Immature natural killer cell (primary cell): ENCODE results near the gene LRCH1. TPM values are rescaled to one million over a fixed set of nuclear protein-coding genes. Genes with fewer than 3 reads are reported as not detected.

Experiments
- DNase-seq, 3 donors: peaks; one replicate each; pipeline ENCODE4 v3.0.0; 2022; ENCODE audit warnings: mixed read lengths in 1 of 3
- H3K27ac Mint-ChIP-seq, 6 donors: one replicate each; pipeline ENCODE4 v1.8.0; 2020; ENCODE audit warnings: mixed read lengths in 6 of 6, mild to moderate bottlenecking in 5 of 6, inconsistent platforms in 4 of 6, moderate library complexity in 3 of 6
- H3K27me3 Mint-ChIP-seq, 3 donors: one replicate each; pipeline ENCODE4 v1.8.0; 2020 to 2021; ENCODE audit warnings: low read depth in 3 of 3, mild to moderate bottlenecking in 3 of 3, mixed read lengths in 3 of 3, moderate library complexity in 3 of 3, inconsistent platforms in 1 of 3
- H3K36me3 Mint-ChIP-seq, 3 donors: one replicate each; pipeline ENCODE4 v1.8.0; 2020; ENCODE audit warnings: mixed read lengths in 3 of 3, inconsistent platforms in 2 of 3, mild to moderate bottlenecking in 2 of 3
- H3K4me1 Mint-ChIP-seq, 2 donors: one replicate each; pipeline ENCODE4 v1.8.0; 2020; ENCODE audit warnings: inconsistent platforms in 2 of 2, mild to moderate bottlenecking in 2 of 2, mixed read lengths in 2 of 2, moderate library complexity in 1 of 2
- H3K4me3 Mint-ChIP-seq, 5 donors: one replicate each; pipeline ENCODE4 v1.8.0; 2020; ENCODE audit warnings: mild to moderate bottlenecking in 5 of 5, mixed read lengths in 5 of 5, inconsistent platforms in 3 of 5, moderate library complexity in 3 of 5
- H3K9me3 Mint-ChIP-seq, 6 donors: one replicate each; pipeline ENCODE4 v1.8.0; 2020; ENCODE audit warnings: mild to moderate bottlenecking in 6 of 6, mixed read lengths in 6 of 6, inconsistent platforms in 4 of 6, moderate library complexity in 3 of 6
- polyA plus RNA-seq, 3 donors: library from polyadenylated mRNA; unstranded; fragments of 300-500 nt; fragmentation: Illumina TruSeq; gene quantifications; one replicate each; pipeline ENCODE4 v1.2.3, GENCODE V29; 2021

The LRCH1 gene
- polyA plus RNA-seq, 3 donors from 2014 or later: 3.0 to 6.6 (median 5.5) TPM

GRCh38 chr13:46639033-46639981 is 86.3 kb downstream of the LRCH1 start:
- Mint-ChIP-seq H3K4me3 (no peak overlapping the region), H3K4me1 (peaks cover 45 to 84% of the 10 kb centered on the region in 2 donors), H3K27me3 (peaks cover 0 to 2% (median 2%) of the 10 kb centered on the region in 3 donors), H3K27ac (peak overlapping the region in 1 of 6 donors; percentile 5), H3K36me3 (peaks cover 0 to 14% (median 3%) of the 10 kb centered on the region in 3 donors), H3K9me3 (peaks cover 0 to 1% (median 0%) of the 10 kb centered on the region in 6 donors)
- DNase-seq: no peak

DNA sequence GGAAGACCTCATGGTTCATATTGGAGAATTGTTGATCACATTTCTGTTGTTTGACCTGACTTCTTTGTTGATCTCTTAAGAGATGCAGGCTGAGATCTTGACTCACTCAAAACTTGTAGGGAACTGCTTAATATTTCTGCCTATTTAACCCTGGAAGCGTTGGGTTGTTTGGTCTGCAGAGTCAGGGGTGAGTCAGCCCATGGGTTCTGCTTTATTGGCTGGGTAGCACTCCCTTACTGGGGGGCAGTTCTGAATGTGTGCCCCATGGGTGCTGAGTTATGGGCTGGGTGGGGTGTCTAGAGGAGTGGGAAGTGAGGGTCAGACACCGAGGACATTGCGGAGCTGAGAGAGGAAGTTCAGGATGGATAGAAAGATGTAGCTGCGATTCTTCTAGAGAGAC is 87.9 kb downstream of the LRCH1 start:
- Mint-ChIP-seq H3K4me1 (peaks cover 39 to 83% of the 10 kb centered on the region in 2 donors), H3K36me3 (peaks cover 0 to 9% (median 0%) of the 10 kb centered on the region in 3 donors), H3K27ac (peak overlapping the region in 2 of 6 donors; percentile 7 to 53), H3K9me3 (peaks cover 0 to 1% (median 0%) of the 10 kb centered on the region in 6 donors), H3K4me3 (peak overlapping the region in 3 of 5 donors; percentile 4 to 11 (median 4)), H3K27me3 (peaks cover 0 to 2% (median 2%) of the 10 kb centered on the region in 3 donors)
- DNase-seq: no peak

GRCh38 chr13:46641274-46642081 is 88.5 kb downstream of the LRCH1 start:
- peaks cover 38 to 80% of the 10 kb centered on the region in 2 donors for H3K4me1 Mint-ChIP-seq
- H3K36me3 Mint-ChIP-seq: peaks cover 0 to 7% (median 0%) of the 10 kb centered on the region in 3 donors
- peak overlapping the region in 3 of 6 donors; percentile 12 to 53 (median 32) for H3K27ac Mint-ChIP-seq
- no peak for DNase-seq
- H3K27me3 Mint-ChIP-seq: peaks cover 0 to 2% (median 2%) of the 10 kb centered on the region in 3 donors
- H3K9me3 Mint-ChIP-seq: peaks cover 0 to under 1% (median 0%) of the 10 kb centered on the region in 6 donors
- H3K4me3 Mint-ChIP-seq: peak overlapping the region; percentile 38 to 79 (median 67)

DNA sequence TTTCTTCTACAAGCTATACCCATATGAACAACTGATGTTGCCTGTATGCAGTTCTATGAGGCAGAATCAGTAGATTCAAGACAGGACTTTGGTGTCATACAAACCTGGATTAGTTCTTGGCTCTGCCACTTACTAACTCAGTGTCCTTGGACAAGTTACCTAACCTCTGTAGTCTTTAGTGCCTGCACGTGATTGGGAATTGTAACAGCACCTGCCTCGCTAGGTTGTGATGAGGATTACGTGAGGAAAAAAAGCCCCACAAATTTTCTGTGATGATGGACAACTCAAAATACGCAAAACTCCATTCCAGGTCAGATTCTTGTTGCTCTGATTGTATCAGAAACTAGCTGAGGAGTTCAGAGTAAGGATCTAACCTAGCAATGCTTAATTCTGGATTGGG is 89.3 kb downstream of the LRCH1 start:
- H3K27ac Mint-ChIP-seq: no peak overlapping the region
- no peaks in the 10 kb centered on the region for H3K36me3 Mint-ChIP-seq
- H3K4me1 Mint-ChIP-seq: peaks cover 30 to 75% of the 10 kb centered on the region in 2 donors
- H3K9me3 Mint-ChIP-seq: no peaks in the 10 kb centered on the region
- peaks cover 0 to 2% (median 0%) of the 10 kb centered on the region in 3 donors for H3K27me3 Mint-ChIP-seq
- H3K4me3 Mint-ChIP-seq: no peak overlapping the region
- no peak for DNase-seq

DNA sequence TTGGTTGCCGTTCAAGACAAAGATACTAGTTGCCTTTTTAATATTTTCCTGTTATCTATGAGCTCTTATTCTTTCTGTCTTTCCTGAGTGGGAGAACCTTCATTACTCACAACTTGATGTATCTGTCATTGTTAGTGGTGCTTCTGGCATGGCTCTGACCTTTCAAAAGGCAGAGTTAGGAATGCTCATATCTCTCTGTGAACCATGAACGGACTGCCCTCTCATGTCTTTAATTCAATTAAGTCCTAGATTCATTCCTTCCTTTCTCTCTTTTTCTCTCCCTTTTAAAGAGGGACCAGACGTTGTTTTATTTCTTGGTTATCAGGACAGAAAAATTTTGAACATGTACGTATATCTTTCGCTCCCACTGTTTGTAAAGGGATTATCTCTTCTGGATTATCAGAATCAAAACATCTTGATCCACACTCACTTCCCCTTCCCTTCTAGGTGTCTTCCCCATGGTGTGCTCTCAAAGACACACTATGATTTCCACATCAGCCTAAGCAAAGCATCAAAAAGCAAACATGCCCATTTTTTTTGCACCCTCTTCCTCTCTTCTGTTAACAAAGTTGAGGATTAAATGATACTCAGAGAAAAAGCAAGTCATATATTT is 90.3 kb downstream of the LRCH1 start:
- Mint-ChIP-seq H3K27me3 (peaks cover 0 to 2% (median 0%) of the 10 kb centered on the region in 3 donors), H3K27ac (no peak overlapping the region)

GRCh38 chr13:46644816-46645215 is 91.8 kb downstream of the LRCH1 start:
- H3K4me1 Mint-ChIP-seq: peaks cover 28 to 75% of the 10 kb centered on the region in 2 donors
- H3K36me3 Mint-ChIP-seq: no peaks in the 10 kb centered on the region
- H3K9me3 Mint-ChIP-seq: no peaks in the 10 kb centered on the region
- H3K4me3 Mint-ChIP-seq: no peak overlapping the region
- no peak overlapping the region for H3K27ac Mint-ChIP-seq
- DNase-seq: no peak
- peaks cover 0 to 2% (median 0%) of the 10 kb centered on the region in 3 donors for H3K27me3 Mint-ChIP-seq

More for the DNA sequence above, 90.3 kb downstream of the LRCH1 start:
- no peak for DNase-seq
- Mint-ChIP-seq H3K4me1 (peaks cover 32 to 80% of the 10 kb centered on the region in 2 donors), H3K9me3 (no peaks in the 10 kb centered on the region), H3K36me3 (no peaks in the 10 kb centered on the region), H3K4me3 (no peak overlapping the region)

DNA sequence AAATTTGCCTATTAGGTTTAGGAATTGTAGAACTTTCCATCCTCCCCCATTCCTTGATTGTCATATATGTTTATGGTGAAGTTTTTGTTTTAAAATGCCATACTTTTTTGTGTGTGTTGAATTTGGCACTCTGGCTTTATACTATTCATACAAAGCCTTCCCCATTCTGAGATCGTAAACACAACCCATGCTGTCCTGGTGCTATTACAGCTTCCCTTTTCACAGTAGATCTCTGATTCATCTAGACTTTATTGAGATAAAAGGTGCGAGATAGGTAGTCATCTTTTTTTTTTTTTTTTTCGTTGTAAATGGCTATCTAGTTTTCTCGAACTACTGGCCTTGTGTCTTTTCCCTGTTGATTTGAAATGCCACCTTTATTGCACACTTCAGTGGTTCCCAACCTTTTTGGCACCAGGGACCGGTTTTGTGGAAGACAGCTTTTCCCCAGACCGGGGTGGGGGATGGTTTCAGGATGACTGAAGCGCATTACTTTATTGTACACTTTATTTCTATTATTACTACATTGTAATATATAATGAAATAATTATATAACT is 94.6 kb downstream of the LRCH1 start:
- H3K36me3 Mint-ChIP-seq: peaks cover 0 to 4% (median 0%) of the 10 kb centered on the region in 3 donors

DNA sequence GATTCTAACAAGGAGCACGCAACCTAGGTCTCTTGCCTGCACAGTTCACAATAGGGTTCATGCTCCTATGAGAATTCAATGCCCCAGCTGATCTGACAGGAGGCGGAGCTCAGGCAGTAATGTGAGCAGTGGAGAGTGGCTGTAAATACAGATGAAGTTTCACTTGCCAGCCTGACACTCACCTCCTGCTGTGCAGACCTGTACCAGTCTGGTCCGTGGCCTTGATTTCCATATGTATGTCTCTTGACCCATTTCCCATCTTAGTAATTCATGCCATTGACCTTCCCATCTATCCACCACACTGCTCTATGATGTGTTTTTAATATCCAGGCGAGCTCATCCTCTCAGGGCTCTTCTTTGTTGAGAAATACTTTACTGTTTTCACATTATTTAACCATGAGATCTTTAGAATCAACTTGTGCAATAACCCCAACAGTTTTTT is 95.2 kb downstream of the LRCH1 start:
- H3K36me3 Mint-ChIP-seq: peaks cover 0 to 9% (median 0%) of the 10 kb centered on the region in 3 donors
- DNase-seq: peak in 1 of 3 donors; percentile 8
- peak overlapping the region in 1 of 6 donors; percentile 8 for H3K27ac Mint-ChIP-seq
- no peaks in the 10 kb centered on the region for H3K9me3 Mint-ChIP-seq
- no peak overlapping the region for H3K4me3 Mint-ChIP-seq
- no peaks in the 10 kb centered on the region for H3K27me3 Mint-ChIP-seq
- H3K4me1 Mint-ChIP-seq: peaks cover 16 to 60% of the 10 kb centered on the region in 2 donors

More for the DNA sequence above, 94.6 kb downstream of the LRCH1 start:
- Mint-ChIP-seq H3K27me3 (no peaks in the 10 kb centered on the region), H3K4me1 (peaks cover 16 to 63% of the 10 kb centered on the region in 2 donors), H3K27ac (peak overlapping the region in 2 of 6 donors; percentile 3 to 7), H3K4me3 (no peak overlapping the region), H3K9me3 (no peaks in the 10 kb centered on the region)
- DNase-seq: no peak

DNA sequence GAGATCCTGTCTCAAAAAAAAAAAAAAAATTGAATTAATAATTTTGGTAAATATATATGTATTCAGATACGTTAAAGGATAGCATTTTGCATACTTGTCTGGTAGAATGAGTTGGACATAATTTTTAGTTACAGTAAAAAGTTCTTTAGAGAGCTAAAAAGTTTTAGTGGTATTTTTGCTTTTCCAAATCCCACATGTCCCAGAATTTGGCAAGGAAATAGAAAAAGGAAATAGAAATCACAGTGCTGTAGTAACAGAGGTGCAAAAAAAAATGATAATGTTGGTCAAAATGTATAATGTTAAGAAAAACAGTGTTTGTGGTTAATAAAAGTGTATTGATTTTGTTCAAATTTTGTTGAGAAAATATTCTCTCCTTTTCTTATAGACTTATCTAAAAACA is 96.8 kb downstream of the LRCH1 start:
- DNase-seq: no peak
- Mint-ChIP-seq H3K4me1 (peaks cover 19 to 52% of the 10 kb centered on the region in 2 donors), H3K9me3 (no peaks in the 10 kb centered on the region), H3K27me3 (no peaks in the 10 kb centered on the region), H3K4me3 (no peak overlapping the region), H3K27ac (no peak overlapping the region), H3K36me3 (peaks cover 0 to 9% (median 0%) of the 10 kb centered on the region in 3 donors)

DNA sequence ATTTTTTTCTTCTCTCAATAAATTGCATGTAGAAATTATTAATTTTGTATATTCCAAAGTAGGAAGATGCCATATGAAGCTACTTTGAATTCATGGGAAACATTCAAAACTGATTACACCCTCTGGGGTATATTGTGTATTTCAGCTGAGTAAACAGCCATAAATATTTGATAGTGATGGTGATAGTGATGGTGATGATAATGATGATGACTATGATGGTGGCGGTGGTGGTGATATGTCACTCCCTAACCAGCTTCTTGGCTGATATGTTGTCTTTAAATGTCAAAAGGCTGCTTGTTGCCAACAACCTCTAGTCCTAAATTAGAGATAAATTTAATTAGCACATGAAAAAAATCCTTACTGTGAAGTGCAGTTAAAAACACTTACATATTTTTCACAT is 102.0 kb downstream of the LRCH1 start:
- Mint-ChIP-seq H3K27ac (peak overlapping the region in 4 of 6 donors; percentile 11 to 94 (median 86)), H3K9me3 (no peaks in the 10 kb centered on the region), H3K4me1 (peaks cover 34 to 45% of the 10 kb centered on the region in 2 donors), H3K27me3 (peaks cover 0 to 1% (median 0%) of the 10 kb centered on the region in 3 donors), H3K36me3 (peaks cover 0 to 9% (median 0%) of the 10 kb centered on the region in 3 donors), H3K4me3 (peak overlapping the region in 2 of 5 donors; percentile 27 to 63)
- DNase-seq: peak in 2 of 3 donors; percentile 7 to 23

DNA sequence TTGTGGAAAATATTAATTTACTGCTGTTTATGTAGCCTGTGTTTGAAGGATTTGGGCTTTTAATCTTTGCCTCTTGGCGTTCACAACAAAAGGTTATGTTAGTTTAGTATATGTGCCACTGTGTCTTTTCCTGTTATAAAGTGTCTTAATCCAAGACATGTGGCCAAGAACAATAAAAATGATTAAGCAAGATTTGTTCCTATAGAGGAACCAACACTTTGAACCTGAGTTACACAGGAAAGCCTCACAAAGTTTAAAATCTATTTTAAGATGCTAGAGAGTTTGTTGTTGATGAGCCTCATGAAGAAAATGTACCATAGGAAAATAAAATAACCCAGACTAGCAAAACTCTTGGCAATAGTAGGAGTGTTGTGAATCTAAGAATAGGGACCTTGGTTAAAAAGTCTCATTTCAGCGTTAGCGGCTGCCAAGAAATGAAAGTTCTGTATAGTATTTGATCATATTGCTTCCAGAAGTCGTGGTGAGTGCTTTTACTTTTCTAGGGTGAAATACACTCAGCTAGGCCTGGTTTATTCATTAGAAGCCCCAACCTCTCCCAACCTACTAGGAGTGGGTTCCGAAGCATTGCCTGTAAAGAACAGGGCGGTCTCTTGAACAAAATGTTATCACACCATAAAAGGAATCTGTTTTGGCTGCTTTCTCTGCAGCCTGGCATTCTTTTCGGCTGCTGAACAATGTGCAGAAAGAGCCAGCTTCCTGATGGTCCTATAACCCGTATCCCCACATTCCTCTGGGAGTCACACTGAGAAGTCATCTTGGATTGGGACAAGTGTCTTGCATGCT is 102.6 kb downstream of the LRCH1 start:
- H3K4me3 Mint-ChIP-seq: peak overlapping the region; percentile 41 to 63 (median 61)
- DNase-seq: no peak
- H3K9me3 Mint-ChIP-seq: no peaks in the 10 kb centered on the region
- H3K27me3 Mint-ChIP-seq: peaks cover 0 to 1% (median 0%) of the 10 kb centered on the region in 3 donors
- H3K36me3 Mint-ChIP-seq: peaks cover 0 to 9% (median 2%) of the 10 kb centered on the region in 3 donors
- H3K4me1 Mint-ChIP-seq: peaks cover 29 to 42% of the 10 kb centered on the region in 2 donors
- peak overlapping the region; percentile 30 to 94 (median 84) for H3K27ac Mint-ChIP-seq

DNA sequence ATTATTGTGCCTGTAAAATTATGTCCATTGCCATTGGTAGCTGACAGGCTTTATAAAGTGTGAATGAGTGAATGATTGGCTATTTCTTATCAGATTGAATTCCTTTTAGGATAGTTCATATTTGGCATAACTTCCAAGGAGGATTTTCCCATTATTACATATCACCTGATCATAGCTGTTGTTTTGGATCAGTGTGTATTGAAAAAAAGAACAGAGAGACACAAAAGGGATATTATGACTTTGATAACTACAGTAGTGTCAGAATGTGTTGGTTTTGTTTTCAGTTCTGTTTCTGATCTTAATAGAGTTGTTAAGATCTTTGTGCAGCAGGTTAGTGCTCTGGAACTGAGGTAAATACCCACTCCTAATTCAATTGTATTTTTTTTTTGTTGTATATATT is 103.8 kb downstream of the LRCH1 start:
- DNase-seq: no peak
- H3K27me3 Mint-ChIP-seq: peaks cover 0 to 1% (median 0%) of the 10 kb centered on the region in 3 donors
- peaks cover 0 to 2% (median 0%) of the 10 kb centered on the region in 6 donors for H3K9me3 Mint-ChIP-seq
- peak overlapping the region in 1 of 5 donors; percentile 68 for H3K4me3 Mint-ChIP-seq
- H3K4me1 Mint-ChIP-seq: peaks cover 28 to 40% of the 10 kb centered on the region in 2 donors
- peak overlapping the region in 5 of 6 donors; percentile 30 to 94 (median 83) for H3K27ac Mint-ChIP-seq
- H3K36me3 Mint-ChIP-seq: peaks cover 0 to 9% (median 5%) of the 10 kb centered on the region in 3 donors
